ENCODE data around the gene SFXN3.
A peak's percentile ranks its signal among the peaks of the same experiment; 100 is the strongest.
"Not testable (repeated sequence)": the region's sequence is repeated elsewhere in the genome, so short reads cannot be mapped to it uniquely, and the experiment has no call there.

Gene SFXN3

GRCh38 chr10:101014966-101015581, 16.0 kb upstream of the SFXN3 start:
- no peak for DNase-seq

GRCh38 chr10:101015582-101015973, 15.5 kb upstream of the SFXN3 start:
- DNase-seq: no peak

- DNase-seq: no peak
Measured at GRCh38 chr10:101016814-101017213, 14.2 kb upstream of the SFXN3 start.

- no peak for DNase-seq
Measured at GRCh38 chr10:101018118-101018599, 12.9 kb upstream of the SFXN3 start.

GRCh38 chr10:101018600-101019439, 12.2 kb upstream of the SFXN3 start:
- peak; percentile 75 for DNase-seq

- DNase-seq: no peak
Measured at GRCh38 chr10:101019440-101019703, 11.7 kb upstream of the SFXN3 start.

GRCh38 chr10:101020427-101021075, 10.5 kb upstream of the SFXN3 start:
- DNase-seq: no peak

GRCh38 chr10:101021239-101021638, 9.8 kb upstream of the SFXN3 start:
- DNase-seq: no peak

GRCh38 chr10:101021692-101022251, 9.3 kb upstream of the SFXN3 start:
- DNase-seq: no peak

GRCh38 chr10:101022967-101023705, 7.9 kb upstream of the SFXN3 start:
- no peak for DNase-seq

GRCh38 chr10:101027106-101027720, 3.8 kb upstream of the SFXN3 start:
- no peak for DNase-seq

GRCh38 chr10:101028446-101029337, 2.3 kb upstream of the SFXN3 start:
- DNase-seq: peak; percentile 23

- DNase-seq: no peak
Measured at GRCh38 chr10:101029520-101030295, 1.3 kb upstream of the SFXN3 start.

- DNase-seq: no peak
Measured at GRCh38 chr10:101030496-101031127, 422 bp upstream of the SFXN3 start.

- DNase-seq: peak; percentile 85
Measured at GRCh38 chr10:101031796-101032636, 982 bp downstream of the SFXN3 start.

GRCh38 chr10:101032637-101033224, 1.7 kb downstream of the SFXN3 start:
- no peak for DNase-seq

- no peak for DNase-seq
Measured at GRCh38 chr10:101033276-101033675, 2.2 kb downstream of the SFXN3 start.

GRCh38 chr10:101034404-101034803, 3.4 kb downstream of the SFXN3 start:
- not testable (repeated sequence) for DNase-seq
